SK-MEL-5 (cell line): Measurements from ENCODE around the gene TMEM107. TPM values are rescaled to one million over a fixed set of nuclear protein-coding genes. Genes with fewer than 3 reads are reported as not detected.

Experiments
- DNase-seq: peaks from one replicate; pipeline ENCODE4 v3.0.0-alpha.2; 2016; ENCODE audit warnings: low read depth, low spot score
- in situ Hi-C: cut with HindIII; loops from 2 replicates; pipeline ENCODE4 v1.10.0; 2016; ENCODE audit warnings: low sequenced_read_pairs, high pct_unique_total_duplicates, low pct_unique_long_range_greater_than_20kb
- total RNA-seq: library from RNA; depleted of rRNA; stranded (reverse); fragments of >200 nt; shearing (Covaris generic); gene quantifications from 2 replicates; pipeline ENCODE4 v1.2.3, GENCODE V29; 2014

Gene TMEM107
- total RNA-seq, 1 experiment from 2014 or later = 19.1 TPM

GRCh38 chr17:8167526-8167925, 8.7 kb downstream of the TMEM107 start:
- no peak for DNase-seq
- in situ Hi-C loops = no loop called here

- in situ Hi-C loops = no loop called here
- no peak for DNase-seq
These were observed 9.4 kb downstream of the TMEM107 start for GRCh38 chr17:8166731-8167130.

DNA sequence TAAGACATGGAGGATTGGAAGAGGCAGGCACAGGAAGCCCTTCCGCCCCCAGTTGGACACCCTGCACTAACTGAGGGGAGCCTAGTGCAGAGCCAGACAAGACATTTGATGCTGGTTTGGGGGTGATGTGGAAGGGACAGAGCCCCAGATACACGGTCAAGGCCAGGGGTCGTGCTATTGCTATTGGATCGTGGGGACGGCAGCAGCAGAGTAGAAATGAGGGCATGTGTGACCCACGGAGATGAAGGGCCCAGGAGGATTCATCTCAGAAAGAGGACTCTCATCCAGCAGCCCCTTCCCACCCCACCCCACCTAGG, 11.4 kb downstream of the TMEM107 start:
- in situ Hi-C loops = no loop called here
- no peak for DNase-seq

DNA sequence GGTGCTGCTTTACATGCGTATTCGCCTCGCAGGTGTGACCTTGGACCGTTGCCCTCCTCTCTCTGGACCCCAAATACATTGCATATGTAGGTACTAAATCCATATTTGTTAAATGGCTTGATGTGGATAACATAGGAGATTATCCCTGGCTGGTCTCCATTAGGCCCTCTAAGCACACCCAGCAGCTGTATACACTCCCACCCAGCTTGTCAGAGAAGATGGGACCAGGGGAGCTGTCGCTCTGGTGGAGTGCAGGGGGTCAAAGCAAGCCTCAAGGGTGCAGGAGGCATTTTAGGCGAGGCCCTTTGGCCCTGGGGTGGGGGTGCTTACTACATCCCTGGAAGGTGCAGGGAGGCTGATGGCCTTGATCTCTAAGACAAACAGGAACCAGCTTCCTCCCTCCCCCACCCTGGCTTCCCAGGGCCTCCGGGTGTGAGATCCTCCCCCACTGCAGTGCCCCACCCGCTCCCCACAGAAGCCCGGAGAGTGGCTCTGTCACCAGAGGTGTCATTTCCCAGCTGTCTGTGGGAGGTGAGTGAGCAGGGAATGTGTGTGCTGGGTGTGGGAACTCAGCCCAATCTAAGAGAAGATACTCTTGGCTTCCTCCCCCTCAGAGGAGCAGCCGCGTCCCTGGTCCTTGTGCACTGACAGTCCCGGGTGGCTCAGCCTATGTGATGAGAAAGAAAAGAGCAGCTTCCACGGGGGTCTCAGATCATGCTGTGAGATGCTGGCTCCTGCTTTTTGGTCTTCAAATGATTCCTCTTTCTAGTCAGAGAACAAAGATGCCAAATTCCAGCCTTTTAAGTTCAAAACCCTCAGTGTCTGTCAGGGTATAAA, 12.0 kb downstream of the TMEM107 start:
- in situ Hi-C loops = no loop called here
- no peak for DNase-seq

DNA sequence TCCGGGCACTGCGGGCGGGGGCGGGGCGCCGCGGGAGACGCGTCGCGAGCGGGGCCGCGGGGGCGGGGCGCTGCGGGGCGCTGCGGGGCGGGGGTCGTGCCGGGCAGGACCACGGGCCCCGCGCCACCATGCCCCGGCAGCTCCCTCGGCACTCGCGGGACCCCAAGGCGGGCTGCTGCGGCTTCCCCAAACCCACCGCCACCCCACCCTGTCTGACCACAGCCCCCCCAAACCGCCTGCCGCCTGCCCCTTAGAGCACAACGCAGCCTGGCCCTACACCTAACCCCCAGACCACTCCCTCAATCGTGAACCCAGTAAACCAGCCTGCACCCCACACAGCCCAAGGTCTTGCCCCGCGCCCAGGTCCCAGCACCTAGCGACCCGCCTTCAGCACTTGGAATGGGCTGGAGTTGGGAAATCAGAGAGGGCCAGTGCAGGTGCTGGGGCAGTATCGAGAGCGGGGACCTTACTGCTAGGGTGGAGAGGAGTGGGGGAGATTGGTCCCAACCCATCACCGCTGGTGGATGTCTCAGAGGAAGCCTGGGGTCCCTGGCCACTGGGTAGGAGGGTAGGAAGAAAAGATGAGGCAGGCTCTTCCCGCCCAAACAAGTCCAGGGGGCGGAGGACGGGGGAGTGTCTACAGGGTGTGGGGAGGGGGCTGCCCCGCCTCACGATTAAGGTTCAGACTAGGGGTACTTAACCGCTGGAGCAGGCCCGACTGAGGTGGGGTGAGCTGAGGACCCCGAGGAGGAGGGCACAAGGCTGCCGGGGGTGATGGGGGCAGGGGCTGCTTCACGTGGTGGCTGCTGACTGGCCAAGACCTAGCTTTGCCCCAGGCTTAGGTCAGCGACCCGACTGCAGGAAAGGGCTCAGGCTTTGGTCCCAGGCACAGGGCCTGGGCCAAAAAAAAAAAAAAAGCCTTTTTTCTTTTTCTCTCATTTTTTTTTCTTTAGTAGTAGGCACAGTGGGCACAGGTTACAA, 12.9 kb downstream of the TMEM107 start:
- in situ Hi-C loops = no loop called here
- DNase-seq = no peak

DNA sequence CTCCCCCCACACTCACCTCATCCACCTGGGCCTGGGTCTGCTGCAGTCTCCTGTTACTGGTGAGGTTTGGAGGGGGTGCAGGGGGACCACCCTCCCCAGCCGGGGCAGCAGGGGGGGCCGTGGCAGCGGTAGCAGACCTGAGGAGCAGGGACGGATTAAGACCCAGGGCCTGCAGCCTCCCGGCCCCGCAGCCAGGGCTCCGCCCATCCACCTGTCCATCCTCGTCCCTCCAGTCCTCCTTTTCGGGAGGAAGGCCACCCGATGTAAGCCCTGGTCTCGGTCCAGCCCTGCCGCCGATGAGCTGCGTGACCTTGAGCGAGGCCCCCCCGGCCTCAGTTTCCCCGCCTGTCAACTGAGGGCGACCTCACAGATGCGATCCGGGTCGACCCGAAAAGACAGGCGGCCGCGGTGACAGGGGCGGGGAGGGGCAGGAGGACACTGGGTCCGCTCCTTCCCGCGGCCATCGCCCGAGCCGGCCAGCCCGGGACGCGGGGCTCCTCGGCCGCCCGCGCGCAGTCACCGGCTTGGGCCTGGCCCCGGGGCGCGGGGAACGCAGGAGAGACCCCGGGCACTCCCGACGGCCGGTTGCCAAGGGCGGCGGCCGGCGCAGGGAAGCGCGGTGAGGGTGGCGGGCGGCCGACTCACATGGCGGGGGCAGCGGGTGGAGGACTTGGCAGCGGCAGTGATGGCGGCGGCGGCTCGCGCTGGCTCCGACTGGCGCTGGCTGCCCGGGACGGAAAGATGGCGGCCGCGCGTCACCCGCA, 13.8 kb downstream of the TMEM107 start, which contains the start of gene VAMP2:
Gene VAMP2, minus strand, starts transcription at position 716 of the 764 bp plus-strand sequence. Its CDS starts 69 bp downstream, at position 647.
- DNase-seq = peak; percentile 62
- in situ Hi-C loops = no loop called here

- DNase-seq = no peak
- in situ Hi-C loops = no loop called here
These were observed 14.6 kb downstream of the TMEM107 start for GRCh38 chr17:8161289-8162232.

DNA sequence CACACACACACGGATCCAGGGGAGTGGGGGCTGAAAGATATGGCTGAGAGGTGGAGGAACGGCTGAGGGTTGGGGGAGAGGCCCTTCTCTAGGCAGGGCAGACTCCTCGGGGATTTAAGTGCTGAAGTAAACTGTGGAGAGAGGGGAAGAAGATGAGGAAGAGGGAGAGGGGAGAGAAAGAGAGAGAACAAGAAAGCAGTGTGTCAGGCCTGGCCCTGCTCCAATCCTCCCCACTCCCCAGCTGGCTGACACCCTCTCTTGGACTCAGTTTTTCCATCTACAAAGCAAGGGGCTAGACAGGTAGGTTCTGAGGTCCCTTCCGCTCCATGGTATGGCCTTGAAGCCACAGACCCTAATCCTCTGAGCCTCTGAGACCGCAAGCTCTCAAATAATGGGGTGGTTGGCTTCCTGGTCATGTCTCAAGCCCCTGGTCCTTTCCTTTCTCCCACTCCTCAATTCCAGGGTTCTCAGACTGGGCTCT, 15.4 kb downstream of the TMEM107 start:
- DNase-seq = no peak
- in situ Hi-C loops = no loop called here

- no peak for DNase-seq
- in situ Hi-C loops = no loop called here
These were observed 16.0 kb downstream of the TMEM107 start for GRCh38 chr17:8160224-8160577.

- in situ Hi-C loops = no loop called here
- no peak for DNase-seq
These were observed 16.5 kb downstream of the TMEM107 start for GRCh38 chr17:8159459-8160223.

GRCh38 chr17:8159032-8159400, 17.2 kb downstream of the TMEM107 start:
- in situ Hi-C loops = no loop called here
- no peak for DNase-seq

DNA sequence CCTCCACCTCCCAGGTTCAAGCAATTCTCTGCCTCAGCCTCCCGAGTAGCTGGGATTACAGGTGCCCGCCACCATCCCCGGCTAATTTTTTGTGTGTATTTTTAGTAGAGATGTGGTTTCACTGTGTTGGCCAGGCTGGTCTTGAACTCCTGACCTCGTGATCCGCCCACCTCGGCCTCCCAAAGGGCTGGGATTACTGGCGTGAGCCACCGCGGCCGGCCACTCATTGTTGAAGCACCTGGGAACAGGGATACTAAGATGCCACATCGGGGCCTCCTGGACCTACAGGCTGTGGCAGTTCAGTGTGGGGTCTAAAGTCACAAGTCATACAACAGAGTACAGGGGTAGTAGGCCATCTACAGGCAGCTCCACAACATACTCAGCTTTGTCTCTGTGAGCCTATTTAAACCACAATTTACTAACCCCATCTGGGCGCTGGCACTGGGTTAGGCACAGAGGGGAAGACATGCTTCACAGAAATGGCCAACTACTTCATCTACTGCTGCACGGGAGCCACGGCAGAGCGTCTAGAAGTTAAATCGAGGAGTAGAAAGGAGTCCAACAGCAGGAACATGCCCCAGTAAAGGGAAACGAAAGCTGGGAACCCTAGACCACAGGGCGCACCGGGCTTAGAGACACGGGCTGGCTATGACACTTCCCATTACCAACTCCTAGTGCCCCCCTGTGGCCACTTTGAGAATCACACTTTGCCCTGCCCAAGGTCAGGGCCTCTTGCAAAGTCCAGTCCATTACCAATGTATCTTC, 17.7 kb downstream of the TMEM107 start:
- in situ Hi-C loops = no loop called here
- DNase-seq = peak; percentile 94

DNA sequence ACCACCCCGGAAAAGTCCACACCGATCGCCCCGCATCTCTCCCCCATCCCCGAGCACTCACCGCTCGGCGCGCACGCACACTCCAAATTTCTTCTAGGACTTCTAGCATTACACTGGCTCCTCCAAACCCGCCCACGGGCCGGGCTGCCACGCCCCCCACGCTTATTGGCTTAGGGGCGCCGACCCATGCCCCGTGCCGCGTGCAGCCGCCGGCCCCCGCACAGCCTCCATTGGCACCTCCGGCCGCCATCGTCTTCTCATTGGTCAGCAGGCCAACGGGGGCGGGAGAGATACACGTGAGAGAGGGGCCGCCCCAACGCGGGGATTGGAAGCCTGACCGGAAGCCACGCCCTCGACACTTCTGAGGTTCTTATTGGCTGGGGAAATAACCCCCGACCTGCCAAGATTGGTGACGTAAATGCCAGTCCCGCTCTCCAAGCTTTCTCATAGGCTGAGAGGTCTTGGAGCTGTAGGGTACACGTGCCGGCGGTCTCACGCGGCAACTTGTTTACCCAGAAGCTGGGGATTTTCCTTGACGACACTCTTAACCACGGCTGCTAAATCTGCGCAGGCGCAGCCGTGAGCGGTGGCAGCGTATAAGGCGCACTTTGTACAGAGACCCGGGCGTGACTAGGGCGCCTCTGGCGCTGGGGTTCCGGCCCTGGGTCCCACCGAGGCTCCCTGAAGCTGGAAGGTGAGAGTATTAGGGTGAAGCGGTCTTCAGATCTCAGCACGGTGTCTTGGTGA, 19.8 kb downstream of the TMEM107 start:
- in situ Hi-C loops = no loop called here

GRCh38 chr17:8155996-8156245, 20.3 kb downstream of the TMEM107 start:
- DNase-seq = no peak
- in situ Hi-C loops = no loop called here

More for the DNA sequence above, 19.8 kb downstream of the TMEM107 start:
- peak; percentile 100 for DNase-seq
